HG02938 (cell line): ENCODE data around the gene GAK.

ENCODE experiments used
- ATAC-seq: cut with Tn5 transposase; IDR thresholded peaks from one replicate; pipeline ENCODE4 v1.9.1; 2021; ENCODE audit warnings: mild to moderate bottlenecking, moderate library complexity; ENCODE audit not compliant: unreplicated experiment

Gene GAK

DNA sequence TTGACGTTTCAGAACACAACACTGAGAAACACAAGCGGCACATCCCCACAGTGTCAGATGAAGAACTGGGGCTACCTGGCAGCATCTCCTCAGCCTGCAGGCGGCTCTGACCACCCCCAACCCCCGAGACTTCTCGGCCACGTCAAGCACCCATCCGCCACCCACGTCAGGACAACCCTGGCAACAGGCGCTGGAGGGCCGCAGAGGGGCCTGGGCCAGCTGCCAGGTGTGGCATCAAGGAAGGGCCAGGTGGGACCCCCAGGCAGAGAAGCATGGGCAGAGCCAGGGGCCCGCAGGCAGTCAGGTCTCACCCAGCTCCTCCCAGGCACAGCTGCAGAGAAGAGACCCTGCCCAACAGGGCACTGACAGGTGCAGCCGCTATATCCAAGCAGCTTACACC lies 22.3 kb downstream of the GAK start:
- no peak for ATAC-seq

DNA sequence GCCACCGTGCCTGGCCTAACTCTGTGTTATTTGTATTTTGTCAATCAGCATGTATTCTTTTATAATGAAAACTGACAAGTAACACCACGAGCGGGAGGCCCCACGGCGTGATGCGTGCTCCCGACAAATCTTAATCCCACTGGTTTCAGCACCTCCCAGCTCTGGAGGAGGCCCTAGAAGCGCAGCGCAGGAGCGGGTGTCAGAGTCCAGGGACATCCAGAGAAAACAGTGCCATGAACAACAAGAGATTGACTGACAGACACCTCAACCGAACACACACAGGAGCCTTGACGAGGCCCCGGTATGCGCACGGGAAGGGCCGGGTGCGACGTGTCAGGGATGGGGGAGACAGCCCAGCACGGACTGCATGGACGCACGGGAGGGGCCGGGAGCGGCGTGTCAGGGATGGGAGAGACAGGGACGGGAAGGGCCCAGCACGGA lies 23.0 kb downstream of the GAK start:
- ATAC-seq, result no peak

DNA sequence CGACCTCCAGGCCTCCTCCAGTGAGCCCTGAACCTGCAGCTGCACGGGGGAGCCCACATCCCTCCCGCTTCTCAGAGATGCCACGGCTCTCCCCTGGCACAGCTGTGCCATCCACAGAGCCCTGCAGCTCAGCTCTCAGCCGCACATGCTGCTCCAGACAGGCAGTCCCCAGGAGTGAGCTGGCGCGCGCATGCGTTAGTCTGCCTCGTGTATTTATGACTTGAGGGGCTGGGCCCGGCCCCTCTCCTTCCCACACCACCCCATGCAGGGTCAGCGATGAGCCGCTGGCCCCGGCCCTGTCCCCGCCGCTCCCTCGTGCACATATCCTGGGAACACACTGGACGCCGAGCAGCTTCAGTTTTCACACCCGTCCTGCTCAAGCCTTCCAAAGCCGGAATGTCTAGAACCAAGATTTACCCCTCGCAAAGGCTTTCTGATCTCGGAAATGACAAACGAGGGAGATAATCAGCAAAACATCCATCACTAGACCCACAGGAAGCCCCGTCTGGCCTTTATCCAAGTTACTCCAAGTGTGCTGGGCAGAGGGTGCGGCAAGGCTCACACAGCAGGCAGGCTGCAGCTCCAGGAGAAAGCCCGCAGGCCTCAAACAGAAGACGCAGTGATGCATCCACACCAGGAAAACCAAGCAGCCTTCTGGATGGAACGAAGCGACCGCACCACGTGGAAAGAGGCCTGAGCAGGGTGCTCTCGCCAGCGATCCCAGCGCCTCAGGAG lies 24.3 kb downstream of the GAK start:
- ATAC-seq, result no peak

DNA sequence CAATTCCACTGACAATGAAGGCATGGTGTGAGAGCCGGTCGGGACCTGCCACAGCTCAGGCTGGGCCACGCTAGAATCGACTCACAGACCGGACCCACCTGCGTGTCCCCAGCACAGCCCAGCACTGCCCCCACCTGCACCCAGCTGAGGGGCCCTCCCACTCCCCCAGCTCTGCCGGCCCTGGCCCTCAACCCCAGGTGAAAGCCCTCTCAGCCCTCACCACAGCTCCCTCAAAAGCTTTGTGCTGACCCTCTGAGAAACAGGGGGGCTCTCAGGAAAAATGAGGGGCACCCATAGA lies 25.1 kb downstream of the GAK start:
- no peak for ATAC-seq

DNA sequence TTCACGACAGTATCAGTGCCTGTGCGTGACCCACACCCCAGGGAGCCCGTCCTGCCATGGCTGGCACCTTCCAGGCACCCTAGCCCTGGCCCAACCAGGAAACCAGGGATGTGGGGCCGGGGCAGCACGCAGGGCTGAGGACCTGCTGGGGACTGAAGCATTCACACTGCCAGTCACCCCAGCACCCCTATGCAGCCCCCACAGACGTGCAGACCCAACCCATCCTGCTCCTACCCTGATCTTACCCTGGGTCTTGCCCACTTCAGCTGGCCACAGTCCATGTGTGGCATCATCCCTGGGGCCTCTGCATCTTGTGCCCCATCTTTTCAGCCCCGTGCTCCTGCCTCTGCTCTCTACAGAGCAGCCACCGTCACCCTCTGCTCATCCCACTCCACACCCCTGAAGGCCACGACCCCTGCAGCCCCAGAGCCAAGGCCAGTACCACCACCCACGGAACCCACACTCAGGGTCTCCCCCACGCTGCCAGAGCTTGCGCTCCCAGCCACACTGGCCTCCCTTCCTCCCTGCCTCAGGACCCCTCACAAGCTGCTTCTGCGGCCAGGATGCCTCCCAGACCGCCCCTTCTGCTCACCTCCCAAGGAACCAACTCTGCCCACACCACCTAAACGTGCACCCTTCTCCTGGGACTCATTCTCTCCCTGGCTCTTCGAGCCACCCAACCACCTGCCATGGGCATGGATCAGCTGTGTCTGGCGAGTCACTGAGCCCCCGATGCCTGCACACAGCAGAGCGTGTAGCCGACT lies 25.6 kb downstream of the GAK start:
- ATAC-seq, result no peak

DNA sequence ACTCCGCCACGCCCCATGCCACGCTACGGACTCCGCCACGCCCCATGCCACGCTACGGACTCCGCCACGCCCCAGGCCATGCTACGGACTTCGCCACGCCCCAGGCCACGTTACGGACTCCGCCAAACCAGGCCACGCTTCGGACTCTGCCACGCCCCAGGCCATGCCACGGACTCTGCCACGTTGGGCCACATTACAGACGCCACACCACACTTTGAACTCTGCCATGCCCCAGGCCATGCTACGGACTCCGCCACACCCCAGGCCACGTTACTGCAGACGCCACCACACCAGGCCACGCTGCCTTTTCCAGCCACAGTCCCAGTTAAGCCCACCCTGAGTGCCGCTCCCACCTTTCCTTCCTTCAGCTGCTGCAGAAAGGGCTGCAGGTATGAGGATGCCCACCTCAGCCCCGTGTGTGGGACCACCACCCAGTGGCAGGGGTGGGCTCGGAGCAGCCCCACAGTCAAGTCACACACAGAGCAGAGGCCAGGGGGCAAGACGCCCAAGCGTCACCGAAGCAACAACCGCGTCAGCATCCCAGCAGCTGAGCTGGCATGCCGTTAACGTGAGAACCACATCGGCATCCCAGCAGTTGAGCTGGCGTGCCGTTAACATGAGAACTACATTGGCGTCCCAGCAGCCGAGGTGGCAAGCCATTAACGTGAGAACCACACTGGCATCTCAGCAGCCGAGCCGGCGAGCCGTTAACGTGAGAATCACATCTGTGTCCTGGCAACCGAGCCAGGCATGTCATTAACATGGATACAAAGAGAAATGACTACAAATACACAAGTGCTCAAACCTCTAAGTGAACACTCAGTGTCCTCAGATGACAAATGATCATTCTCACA lies 26.4 kb downstream of the GAK start:
- ATAC-seq, result no peak

DNA sequence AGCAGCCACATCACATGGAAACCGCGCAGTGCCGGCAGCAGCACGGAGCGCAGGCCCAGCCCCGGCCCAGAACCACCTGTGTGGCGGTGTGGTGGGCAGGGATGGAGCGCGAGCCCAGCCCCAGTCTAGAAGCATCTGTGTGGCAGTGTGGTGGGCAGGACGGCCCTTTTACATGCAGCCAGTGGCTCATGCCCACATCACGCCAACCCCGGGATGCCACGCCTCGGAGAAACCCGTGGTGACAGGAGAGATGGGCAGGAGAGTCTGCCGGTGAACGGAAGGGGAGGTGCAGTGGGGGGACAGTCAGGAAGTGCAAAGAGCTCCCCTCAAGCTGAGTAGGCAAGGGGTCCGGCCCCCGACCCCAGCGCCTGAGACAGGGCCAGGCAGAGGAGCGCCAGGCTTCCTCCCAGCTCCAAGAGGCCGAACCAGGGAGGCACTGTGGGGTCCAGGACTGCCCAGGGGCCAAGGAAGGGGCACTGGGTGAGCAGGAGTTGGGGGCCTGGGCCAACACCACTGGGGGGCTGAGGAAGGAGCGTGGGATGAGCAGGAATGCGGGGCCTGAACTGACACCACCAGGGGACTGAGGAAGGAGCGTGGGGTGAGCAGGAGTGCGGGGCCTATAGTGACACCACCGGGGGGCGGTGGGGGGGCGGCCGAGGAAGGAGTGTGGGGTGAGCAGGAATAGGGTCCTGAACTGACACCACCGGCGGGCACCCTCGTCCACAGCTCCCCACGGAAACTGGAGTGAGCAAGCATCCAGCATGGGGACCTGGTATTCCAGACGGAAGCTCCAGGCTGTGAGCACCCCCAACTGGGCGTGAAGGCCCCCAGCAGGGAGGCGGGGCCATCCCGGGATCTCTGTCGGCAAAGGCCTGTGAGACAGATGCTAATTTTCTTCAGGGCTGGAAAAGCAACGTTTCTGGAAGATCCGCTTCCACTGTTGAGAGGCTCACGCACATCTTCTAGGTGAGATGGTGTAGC lies 28.8 kb downstream of the GAK start:
- ATAC-seq, result no peak

DNA sequence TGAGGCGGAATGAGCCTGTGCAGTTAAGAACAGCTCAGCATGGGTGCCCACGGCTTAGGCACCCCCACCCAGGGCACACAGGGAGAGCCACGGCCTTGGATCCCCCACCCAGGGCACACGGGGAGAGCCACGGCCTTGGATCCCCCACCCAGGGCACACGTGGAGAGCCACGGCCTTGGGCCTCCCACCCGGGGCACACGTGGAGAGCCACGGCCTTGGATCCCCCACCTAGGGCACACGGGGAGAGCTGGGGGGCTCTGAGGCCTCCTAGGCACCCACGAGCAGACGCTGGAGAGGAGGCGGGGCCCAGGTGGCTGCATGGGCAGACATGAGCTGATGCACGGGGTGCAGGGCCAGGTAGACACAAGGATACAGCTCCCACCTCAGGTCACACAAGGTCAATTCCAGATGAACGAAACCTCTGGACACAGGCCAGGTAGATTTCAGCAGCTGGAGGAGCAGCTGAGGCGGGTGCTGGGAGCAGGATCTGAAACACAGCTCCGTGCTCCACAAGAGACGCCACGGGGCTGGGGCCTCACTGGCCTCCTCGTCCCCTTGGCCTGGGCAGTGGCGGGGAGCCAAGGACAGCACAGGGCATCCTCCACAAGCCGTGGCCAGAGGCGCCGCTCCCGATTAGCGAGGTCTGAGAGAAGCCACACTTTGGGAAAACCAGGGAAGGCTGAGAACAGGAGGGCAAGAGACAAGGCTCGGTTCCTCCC lies 30.8 kb downstream of the GAK start:
- ATAC-seq, result no peak

DNA sequence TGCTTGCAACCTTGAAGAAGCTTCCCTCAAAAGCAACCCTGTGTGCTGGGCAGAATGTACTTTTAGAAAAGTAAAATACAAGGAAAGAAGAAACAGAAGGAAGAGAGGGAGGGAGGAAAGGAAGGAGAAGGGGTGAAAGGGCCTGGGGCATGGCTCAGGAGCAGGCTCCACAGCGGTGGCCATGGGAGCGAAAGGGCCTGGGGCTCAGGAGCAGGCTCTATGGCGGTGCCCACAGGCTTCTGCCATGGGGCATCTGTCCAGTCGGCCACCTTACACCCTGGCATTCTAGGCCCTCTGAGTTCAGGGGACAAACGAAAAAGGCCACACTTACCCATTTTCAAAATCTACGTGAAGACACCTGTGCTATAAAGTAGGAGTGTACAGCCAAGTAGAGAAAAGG lies 31.4 kb downstream of the GAK start:
- no peak for ATAC-seq

DNA sequence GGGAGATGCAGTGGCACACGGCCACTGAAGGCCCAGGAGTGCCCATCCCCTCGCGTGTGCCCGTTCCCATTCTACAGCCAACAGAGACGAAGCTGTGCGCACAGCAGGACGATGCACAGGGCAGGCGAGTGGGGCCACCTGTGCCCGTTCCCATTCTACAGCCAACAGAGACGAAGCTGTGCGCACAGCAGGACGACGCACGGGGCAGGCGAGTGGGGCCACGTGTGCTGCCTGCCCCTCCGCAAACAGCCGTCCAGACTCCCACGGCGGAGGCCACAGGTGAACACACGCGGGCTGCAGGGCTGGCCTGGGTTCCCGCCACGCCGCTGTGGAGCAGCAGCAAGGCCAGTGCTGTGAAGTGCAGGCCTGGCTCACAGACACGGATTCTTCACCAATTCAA lies 32.0 kb downstream of the GAK start:
- no peak for ATAC-seq

DNA sequence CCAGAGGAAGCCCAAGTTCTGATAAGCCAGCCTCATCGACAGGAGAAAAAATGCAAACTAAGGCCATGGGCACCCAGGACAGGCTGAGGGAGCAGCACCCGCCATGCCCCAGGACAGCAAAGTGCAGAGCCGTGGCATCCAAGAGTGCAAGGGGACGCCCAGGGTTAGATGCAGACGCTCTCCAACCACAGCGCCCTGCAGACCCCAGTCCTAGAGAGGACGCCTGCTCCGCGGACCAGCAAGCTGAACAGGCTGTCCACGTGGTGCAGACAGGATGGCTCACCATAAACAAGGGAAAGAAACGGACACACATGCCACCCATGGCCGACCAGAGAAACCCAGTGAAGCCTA lies 32.6 kb downstream of the GAK start:
- ATAC-seq, result no peak

DNA sequence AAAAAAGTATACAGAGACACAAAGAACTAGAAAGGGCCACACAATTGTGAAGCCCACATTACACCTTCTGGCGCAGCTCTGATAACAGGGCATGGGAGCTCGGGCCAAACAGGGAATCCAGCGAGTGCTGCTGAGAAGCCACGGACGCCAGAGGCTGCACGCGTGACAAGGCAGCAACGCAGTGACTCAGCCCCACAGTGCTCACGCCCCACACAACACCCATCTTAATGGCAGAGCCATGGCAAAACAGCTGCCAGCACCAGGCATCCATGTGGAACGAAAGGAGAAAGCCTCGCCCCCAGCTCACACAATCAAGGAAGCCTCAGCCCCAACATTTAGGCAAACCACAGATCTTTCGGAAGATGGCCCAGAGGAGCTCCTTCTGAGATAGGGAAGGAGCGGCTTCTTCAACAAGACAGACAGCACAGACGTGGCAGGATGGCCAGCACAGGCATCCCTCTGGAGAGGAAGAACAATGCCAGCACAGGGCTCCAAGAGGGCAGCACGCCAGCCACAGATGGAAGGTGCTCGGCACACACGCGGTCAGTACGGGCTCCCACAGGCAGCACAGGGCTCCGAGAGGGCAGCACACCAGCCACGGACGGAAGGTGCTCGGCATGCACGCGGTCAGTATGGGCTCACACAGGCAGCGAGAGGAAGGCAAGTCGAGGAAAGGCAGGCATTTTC lies 33.1 kb downstream of the GAK start:
- ATAC-seq, result no peak

DNA sequence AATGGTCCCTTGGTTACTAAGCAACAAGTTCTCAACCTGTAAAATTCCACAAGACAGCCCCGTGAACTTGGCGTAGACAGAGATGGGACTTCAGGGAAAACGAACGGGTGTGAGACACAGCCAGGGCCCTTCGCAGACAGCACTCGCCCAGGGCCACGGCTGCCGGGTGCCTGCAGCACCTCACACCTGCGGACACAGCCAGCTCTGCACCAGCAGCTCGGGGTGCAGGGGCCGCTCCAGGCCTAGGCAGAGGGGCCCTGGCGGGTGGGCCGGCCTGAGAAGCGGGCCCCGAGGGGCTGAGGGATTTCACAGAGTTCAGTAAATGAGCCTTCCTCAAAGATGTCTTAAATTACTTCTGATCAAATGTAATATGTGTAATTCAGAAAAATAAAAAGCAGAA lies 34.0 kb downstream of the GAK start:
- ATAC-seq, result no peak

DNA sequence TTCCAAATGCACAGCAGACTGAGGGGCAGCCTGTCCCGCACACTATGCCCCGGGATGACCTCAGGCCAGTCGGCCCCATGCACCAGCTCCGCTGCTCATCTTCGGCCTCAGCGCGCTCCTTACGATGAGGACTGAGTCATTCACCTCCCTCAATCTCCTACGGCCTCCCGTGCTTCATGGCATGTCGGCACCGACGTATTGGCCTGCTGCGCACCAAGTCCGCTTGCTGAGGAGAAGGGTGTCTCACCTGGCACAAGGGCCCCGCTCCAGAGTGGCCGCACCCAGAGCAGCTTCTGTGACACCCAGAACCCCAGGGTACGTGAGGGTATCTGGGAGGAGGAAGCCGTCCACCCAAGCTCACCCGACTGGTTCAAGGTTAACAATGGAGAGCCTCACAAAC lies 35.5 kb downstream of the GAK start:
- no peak for ATAC-seq

DNA sequence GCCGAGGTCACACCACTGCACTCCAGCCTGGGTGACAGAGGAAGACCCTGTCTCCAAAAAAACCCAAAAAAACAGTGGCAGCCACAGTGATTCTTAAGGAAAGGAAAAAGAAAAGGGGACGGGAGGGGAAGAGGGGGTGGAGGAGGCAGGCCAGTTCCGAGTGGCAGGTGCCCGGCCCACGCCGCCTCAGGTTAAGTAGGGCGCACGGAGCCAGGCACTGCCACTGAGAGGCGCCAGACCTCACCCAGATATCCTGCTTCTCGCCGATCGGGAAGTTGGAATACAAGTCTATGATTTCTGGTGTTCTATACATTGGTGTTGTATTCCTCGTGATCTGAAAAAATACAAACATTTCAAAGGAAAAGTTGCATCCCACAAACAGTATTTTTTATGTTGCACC lies 35.9 kb downstream of the GAK start:
- no peak for ATAC-seq

DNA sequence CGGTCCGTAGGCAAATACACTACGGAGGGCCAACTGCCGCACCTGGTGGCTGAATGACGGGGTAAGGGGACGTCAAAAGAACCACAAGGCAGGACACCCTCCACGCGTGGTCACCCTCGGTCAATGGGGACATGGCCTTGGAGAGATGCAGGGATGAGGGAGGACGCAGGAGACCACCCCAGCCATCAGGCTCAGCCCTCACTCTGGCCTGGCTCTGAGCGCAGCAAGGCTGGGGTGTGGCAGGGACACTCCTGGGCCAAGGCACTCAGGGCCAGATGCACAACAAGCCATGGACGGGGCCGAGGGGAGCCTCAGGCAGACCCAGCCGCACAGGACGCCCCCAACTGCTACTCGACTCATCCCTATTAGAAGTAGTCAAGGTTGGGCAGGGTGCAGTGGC lies 36.5 kb downstream of the GAK start:
- ATAC-seq, result no peak

DNA sequence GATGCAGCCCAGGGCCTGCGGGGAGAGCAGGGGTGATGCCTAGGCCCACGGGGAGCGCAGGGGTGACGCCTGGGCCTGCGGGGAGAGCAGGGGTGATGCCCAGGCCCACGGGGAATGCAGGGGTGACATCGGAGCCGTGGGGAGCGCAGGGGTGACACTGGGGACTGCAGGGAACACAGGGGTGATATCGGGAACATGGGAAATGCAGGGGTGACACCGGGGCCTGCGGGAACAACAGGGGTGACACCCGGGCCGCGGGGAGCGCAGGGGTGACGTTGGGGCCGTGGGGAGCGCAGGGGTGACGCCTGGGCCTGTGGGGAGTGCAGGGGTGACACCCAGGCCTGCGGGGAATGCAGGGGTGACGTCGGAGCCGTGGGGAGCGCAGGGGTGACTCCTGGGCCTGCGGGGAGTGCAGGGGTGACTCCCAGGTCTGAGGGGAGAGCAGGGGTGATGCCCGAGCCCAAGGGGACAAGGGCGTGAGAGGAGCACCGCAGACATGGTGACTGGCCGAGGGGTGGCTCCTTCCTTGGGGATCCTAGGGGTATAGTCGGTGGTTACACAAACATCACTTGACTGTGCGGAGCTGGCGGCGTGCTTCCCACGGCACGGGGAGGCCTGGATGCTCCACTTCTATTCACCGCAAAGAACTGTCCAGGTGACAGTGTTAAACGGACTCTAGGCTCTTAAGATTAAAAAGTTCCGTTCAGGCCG lies 38.0 kb downstream of the GAK start:
- ATAC-seq, result no peak

DNA sequence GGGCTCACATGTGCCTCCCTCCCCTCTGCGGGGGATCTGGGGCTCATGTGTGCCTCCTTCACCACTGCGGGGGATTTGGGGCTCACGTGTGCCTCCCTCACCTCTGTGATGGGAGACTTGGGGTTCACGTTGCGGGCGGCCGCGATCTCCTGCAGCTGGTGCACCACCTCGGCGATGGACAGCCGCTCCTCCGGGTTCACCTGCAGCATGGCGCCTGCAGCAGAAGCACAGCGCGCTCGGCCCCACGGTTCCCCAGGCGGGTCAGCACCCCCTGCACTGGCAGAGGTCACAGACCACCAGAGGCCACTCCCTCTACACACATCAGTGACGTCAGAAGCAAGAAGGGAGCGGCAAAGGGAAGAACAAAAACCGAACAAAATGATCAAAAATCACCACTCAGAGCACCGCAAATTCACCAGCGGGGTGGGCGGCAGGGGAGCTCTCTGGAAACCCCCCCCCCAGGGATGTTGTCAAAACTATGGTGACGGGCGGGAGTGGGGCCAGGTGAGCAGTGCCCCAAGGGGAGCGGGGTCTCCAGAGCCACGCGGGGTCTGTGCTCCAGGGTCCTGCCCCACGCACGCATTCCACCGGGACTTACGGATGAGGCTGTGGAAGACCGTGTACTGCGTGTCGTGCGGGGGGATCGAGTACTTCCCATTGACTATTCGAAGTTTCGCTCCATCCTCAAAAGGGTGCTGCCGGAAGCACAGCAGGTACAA lies 38.7 kb downstream of the GAK start:
- no peak for ATAC-seq
